ENCODE data around the gene UROC1.

Gene UROC1

GRCh38 chr3:126509597-126510307 is 7.8 kb downstream of the UROC1 start:
- intact Hi-C loops (cut with DNase I): no loop called here
- DNase-seq: peak in 1 of 42 donors; percentile 16

- DNase-seq: no peak
- intact Hi-C loops (cut with DNase I): no loop called here
These were observed 9.0 kb downstream of the UROC1 start for GRCh38 chr3:126508564-126508964.

GRCh38 chr3:126507886-126508285 is 9.7 kb downstream of the UROC1 start:
- no peak for DNase-seq
- intact Hi-C loops (cut with DNase I): no loop called here

- intact Hi-C loops (cut with DNase I): no loop called here
- no peak for DNase-seq
These were observed 13.9 kb downstream of the UROC1 start for GRCh38 chr3:126503701-126504100.

GRCh38 chr3:126502656-126503055 is 14.9 kb downstream of the UROC1 start:
- no peak for DNase-seq

GRCh38 chr3:126501736-126502135 is 15.8 kb downstream of the UROC1 start:
- intact Hi-C loops (cut with DNase I): no loop called here
- DNase-seq: no peak

More at GRCh38 chr3:126502656-126503055, 14.9 kb downstream of the UROC1 start:
- intact Hi-C loops (cut with DNase I): no loop called here

- intact Hi-C loops (cut with DNase I): no loop called here
- no peak for DNase-seq
These were observed 16.5 kb downstream of the UROC1 start for GRCh38 chr3:126501054-126501453.

GRCh38 chr3:126500016-126500415 is 17.6 kb downstream of the UROC1 start:
- intact Hi-C loops (cut with DNase I): no loop called here
- no peak for DNase-seq

- DNase-seq: no peak
- intact Hi-C loops (cut with DNase I): no loop called here
These were observed 18.2 kb downstream of the UROC1 start for GRCh38 chr3:126499401-126499800.

GRCh38 chr3:126498929-126499328 is 18.6 kb downstream of the UROC1 start:
- intact Hi-C loops (cut with DNase I): no loop called here
- DNase-seq: no peak

- DNase-seq: no peak
- intact Hi-C loops (cut with DNase I): no loop called here
These were observed 19.1 kb downstream of the UROC1 start for GRCh38 chr3:126498461-126498860.

GRCh38 chr3:126497956-126498355 is 19.6 kb downstream of the UROC1 start:
- intact Hi-C loops (cut with DNase I): no loop called here
- DNase-seq: no peak

- no peak for DNase-seq
- intact Hi-C loops (cut with DNase I): no loop called here
These were observed 20.4 kb downstream of the UROC1 start for GRCh38 chr3:126496894-126497850.

- intact Hi-C loops (cut with DNase I): no loop called here
- no peak for DNase-seq
These were observed 21.8 kb downstream of the UROC1 start for GRCh38 chr3:126495786-126496185.

- intact Hi-C loops (cut with DNase I): no loop called here
- no peak for DNase-seq
These were observed 22.7 kb downstream of the UROC1 start for GRCh38 chr3:126494970-126495230.

GRCh38 chr3:126494204-126494969 is 23.2 kb downstream of the UROC1 start:
- intact Hi-C loops (cut with DNase I): no loop called here
- peak in 4 of 42 donors; percentile 27 to 72 (median 42) for DNase-seq

- intact Hi-C loops (cut with DNase I): no loop called here
- DNase-seq: no peak
These were observed 23.8 kb downstream of the UROC1 start for GRCh38 chr3:126493739-126494138.

GRCh38 chr3:126493051-126493450 is 24.5 kb downstream of the UROC1 start:
- DNase-seq: no peak
- intact Hi-C loops (cut with DNase I): no loop called here

- DNase-seq: no peak
- intact Hi-C loops (cut with DNase I): no loop called here
These were observed 26.2 kb downstream of the UROC1 start for GRCh38 chr3:126491221-126492013.

Data from head of caudate nucleus (tissue), 42 donors.